GM19023 (cell line): Measurements from ENCODE around the gene APAF1.
"Not testable (repeated sequence)": the region's sequence is repeated elsewhere in the genome, so short reads cannot be mapped to it uniquely, and the experiment has no call there.

Experiments used
- ATAC-seq: cut with Tn5 transposase; IDR thresholded peaks from one replicate; pipeline ENCODE4 v1.9.1; 2021; ENCODE audit warnings: mild to moderate bottlenecking, moderate library complexity; ENCODE audit not compliant: unreplicated experiment

Gene APAF1

GRCh38 chr12:98751580-98752115, 106.6 kb downstream of the APAF1 start:
- ATAC-seq, result no peak

DNA sequence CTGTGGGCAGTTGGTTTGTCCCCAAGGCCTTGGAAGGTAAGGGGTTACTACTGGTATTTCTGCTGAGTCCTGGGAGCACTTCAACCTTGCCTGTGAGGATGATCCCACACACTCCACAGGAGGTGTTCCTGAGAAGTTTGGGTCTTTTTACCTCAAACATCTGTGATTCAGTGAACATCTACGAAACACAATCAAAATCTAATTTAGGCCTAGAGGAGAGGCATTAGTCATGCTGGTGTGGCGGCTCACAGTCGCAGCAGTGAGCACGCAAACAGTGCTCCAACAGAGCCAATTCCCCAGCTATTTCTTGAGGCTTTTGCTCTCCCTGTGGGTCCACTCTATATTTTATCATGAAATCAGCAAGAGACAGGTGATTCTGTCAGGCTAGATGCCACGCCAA, 107.6 kb downstream of the APAF1 start:
- no peak for ATAC-seq

DNA sequence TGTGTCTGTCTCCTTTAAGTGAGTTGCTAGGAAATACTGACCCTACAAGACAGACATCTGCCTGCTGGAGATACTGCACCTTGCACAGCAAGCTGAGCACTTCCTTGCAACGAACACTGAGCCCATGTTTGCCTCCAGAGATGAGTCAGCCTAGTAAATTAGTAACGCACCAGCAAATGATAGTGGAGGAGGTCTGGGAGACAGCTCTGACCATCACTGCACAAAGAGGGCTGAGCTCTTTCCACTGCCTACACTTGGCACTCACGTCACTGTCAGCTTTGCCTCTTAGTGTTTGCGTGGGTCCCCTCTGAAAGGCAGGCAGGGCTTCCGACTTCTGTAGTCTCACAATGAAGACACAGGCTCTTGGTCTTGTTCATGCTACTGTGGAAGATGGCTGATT, 109.0 kb downstream of the APAF1 start:
- ATAC-seq, result peak; percentile 99

GRCh38 chr12:98755855-98756254, 110.8 kb downstream of the APAF1 start:
- not testable (repeated sequence) for ATAC-seq

DNA sequence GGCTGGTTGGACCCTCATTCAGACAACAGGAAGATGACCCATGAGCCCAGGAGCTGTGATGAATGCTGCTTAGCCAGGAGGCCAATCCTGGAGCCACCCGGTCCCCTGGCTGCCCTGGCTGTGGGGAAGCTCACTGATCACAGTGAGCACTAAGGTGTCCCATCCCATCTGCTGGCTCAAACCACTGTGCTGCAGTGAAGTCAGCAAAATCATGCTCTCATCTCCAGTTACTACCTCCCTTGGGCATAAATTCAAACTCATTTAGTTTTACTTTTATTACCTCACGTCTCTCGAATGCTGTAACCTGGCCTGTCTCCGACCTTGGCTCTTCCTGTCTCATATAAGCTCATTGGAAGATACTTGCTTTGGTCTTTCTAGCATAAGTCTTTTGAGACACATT, 112.4 kb downstream of the APAF1 start:
- no peak for ATAC-seq

- ATAC-seq, result no peak
These were observed 113.2 kb downstream of the APAF1 start for GRCh38 chr12:98758331-98758730.

GRCh38 chr12:98763656-98764055, 118.6 kb downstream of the APAF1 start:
- ATAC-seq, result no peak

GRCh38 chr12:98767248-98767647, 122.2 kb downstream of the APAF1 start:
- ATAC-seq, result no peak

DNA sequence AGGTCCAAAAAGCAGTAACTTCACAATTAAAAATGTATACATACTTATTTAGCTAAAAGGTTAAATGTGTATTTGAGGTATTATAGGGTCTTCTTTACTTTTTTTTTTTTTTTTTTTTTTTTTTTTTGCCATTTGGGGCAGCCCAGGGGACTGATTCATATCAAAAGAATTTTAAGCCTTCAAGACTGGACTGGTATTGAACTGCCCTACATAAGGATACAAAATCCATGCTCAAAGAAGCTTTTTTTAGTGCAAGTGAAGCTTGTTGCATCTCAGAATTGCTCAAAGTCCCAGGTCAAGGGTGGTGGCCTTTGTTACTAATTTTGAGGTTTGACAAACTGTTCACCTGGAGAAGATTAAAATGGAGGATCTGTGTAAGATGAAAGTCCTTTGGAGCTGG, 124.0 kb downstream of the APAF1 start:
- no peak for ATAC-seq

DNA sequence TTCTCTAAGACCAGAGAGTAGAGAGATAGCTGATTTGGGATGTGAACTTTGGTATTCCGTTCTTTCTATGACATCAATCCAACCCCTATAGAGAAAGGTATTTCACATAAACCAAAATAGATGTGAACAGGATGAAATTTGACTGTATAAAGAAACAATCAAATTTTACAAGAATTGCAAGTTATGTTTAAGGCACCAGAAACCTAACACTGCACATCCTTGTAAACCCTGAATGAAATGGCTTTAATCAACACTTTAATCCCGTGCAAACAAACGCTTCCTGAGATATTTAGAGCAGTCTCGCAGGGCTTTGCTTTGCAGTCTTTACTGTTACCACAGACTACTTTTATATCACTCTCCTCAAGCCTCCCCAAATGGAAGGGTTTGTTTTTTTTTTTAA, 125.1 kb downstream of the APAF1 start:
- no peak for ATAC-seq

- no peak for ATAC-seq
These were observed 127.0 kb downstream of the APAF1 start for GRCh38 chr12:98771811-98772752.

- no peak for ATAC-seq
These were observed 127.7 kb downstream of the APAF1 start for GRCh38 chr12:98772818-98773217.

DNA sequence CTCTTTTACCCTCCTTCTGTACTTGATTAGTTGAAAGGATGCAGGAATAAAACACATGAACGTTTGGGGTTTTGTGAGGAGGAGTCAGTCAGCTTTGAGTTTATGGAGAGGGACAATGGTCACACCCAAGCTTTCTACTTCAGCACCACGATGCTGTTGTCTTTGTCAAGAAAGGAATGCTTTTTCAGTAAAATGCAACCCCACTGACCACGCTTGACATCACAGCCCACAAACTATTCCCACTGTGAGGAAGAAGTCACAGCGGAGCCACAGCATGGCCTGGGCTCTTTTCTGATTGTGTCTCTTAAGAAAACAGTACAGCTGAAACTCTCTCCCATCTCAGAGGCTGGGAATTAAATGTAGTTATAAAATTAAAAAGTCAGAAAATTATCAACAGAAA, 135.2 kb downstream of the APAF1 start:
- no peak for ATAC-seq

GRCh38 chr12:98783420-98783819, 138.3 kb downstream of the APAF1 start:
- no peak for ATAC-seq
